HCT116 (cell line): ENCODE data around the gene HMCES. TPM values are rescaled to one million over a fixed set of nuclear protein-coding genes. Genes with fewer than 3 reads are reported as not detected.

Experiments
- ATAC-seq: fragments of 200-7000 bp; cut with Tn5 transposase; 2 replicates; pipeline ENCODE4 v1.9.1; 2020; ENCODE audit warnings: mild to moderate bottlenecking, moderate library complexity
- BruUV-seq: library from RNA; stranded (reverse); fragments of 400-500 nt; replicated peaks from 2 replicates; lab custom pipeline; 2021; lab: Mats Ljungman, UMichigan
- CTCF ChIA-PET: fragments of 300-600 bp; sonication (Branson Sonifier 250); formaldehyde crosslinking; loops from one replicate; lab custom pipeline; 2021; ENCODE audit warnings: antibody characterized with exemption; lab: Charles Lee
- POLR2A ChIA-PET: fragments of 300-600, 350-600 bp; sonication (Branson Sonifier 250); formaldehyde crosslinking; loops from one replicate; lab custom pipeline; 2021; ENCODE audit warnings: antibody characterized with exemption; lab: Charles Lee
- RAD21 ChIA-PET, 2 experiments: fragments of 300-600 bp; sonication (Branson Sonifier 250); formaldehyde crosslinking; loops; one replicate each; lab custom pipeline; 2023; ENCODE audit warnings: low total read pairs in 2 of 2; ENCODE audit not compliant: uncharacterized antibody in 2 of 2, unreplicated experiment in 2 of 2, low non-redundant PET in 1 of 2; lab: Charles Lee
- DNase-seq: peaks from one replicate; pipeline ENCODE4 v3.0.0-alpha.2; 2010; ENCODE audit warnings: low read depth, low spot score
- H2AFZ ChIP-seq: fragments of 200-600 bp; shearing (Covaris generic), sonication (generic); 2 replicates; pipeline ENCODE4 v1.6.1; 2017; ENCODE audit warnings: low read depth, mixed run types, mixed read lengths, antibody characterized with exemption, low read length; ENCODE audit not compliant: poor library complexity, severe bottlenecking
- H3K27ac ChIP-seq: 2 replicates; pipeline ENCODE4 v1.5.1; 2012; ENCODE audit warnings: low read depth, low read length
- H3K27me3 ChIP-seq: fragments of 200-600 bp; sonication (generic); 2 replicates; pipeline ENCODE4 v1.6.1; 2016; ENCODE audit warnings: mixed run types, low read length, mixed read lengths; ENCODE audit not compliant: insufficient read depth
- H3K36me3 ChIP-seq, 2 experiments: fragments of 200-500 bp in 1 of 2; fragments of 200-600 bp in 1 of 2; sonication (Bioruptor generic) in 1 of 2; sonication (generic) in 1 of 2; 2 replicates each; pipeline versions ENCODE4 v1.5.1 to v1.6.1; 2014 to 2016; ENCODE audit warnings: low read length in 2 of 2, inconsistent platforms in 1 of 2, mixed read lengths in 1 of 2, mixed run types in 1 of 2; ENCODE audit not compliant: insufficient read depth in 2 of 2, control insufficient read depth in 1 of 2
- H3K4me1 ChIP-seq, 2 experiments: fragments of 200-600 bp in 1 of 2; sonication (generic) in 1 of 2; 2 replicates each; pipeline versions ENCODE4 v1.5.1 to v1.6.1; 2012 to 2017; ENCODE audit warnings: low read length in 2 of 2, inconsistent platforms in 1 of 2, mild to moderate bottlenecking in 1 of 2, mixed read lengths in 1 of 2, mixed run types in 1 of 2, moderate library complexity in 1 of 2; ENCODE audit not compliant: insufficient read depth in 2 of 2, control insufficient read depth in 1 of 2
- H3K4me2 ChIP-seq: fragments of 200-600 bp; sonication (generic); 2 replicates; pipeline ENCODE4 v1.6.1; 2017; ENCODE audit warnings: mixed run types, low read length, mixed read lengths
- H3K4me3 ChIP-seq, 2 experiments: fragments of 200-600 bp in 1 of 2; sonication (generic) in 1 of 2; replicated peaks in 1 of 2; 2 replicates each; pipeline ENCODE4 v1.5.1; 2011 to 2016; ENCODE audit warnings: low read length in 2 of 2, control low read depth in 1 of 2, low read depth in 1 of 2, mild to moderate bottlenecking in 1 of 2, mixed read lengths in 1 of 2, mixed run types in 1 of 2
- H3K79me2 ChIP-seq: fragments of 200-600 bp; sonication (generic); 2 replicates; pipeline ENCODE4 v1.6.1; 2017; ENCODE audit warnings: mild to moderate bottlenecking, mixed run types, low read length, moderate library complexity, mixed read lengths; ENCODE audit not compliant: insufficient read depth
- H3K9ac ChIP-seq: fragments of 200-600 bp; sonication (generic); 2 replicates; pipeline ENCODE4 v1.6.1; 2016; ENCODE audit warnings: low read length, mixed read lengths
- H3K9me2 ChIP-seq: fragments of 200-600 bp; sonication (generic), shearing (Covaris generic); 2 replicates; pipeline ENCODE4 v1.6.1; 2017; ENCODE audit warnings: mixed run types, mild to moderate bottlenecking, moderate library complexity; ENCODE audit not compliant: insufficient read depth
- H3K9me3 ChIP-seq, 2 experiments: fragments of 200-500 bp in 1 of 2; fragments of 200-600 bp in 1 of 2; sonication (Bioruptor generic) in 1 of 2; sonication (generic) in 1 of 2; 2 replicates each; pipeline ENCODE4 v1.6.1; 2014 to 2017; ENCODE audit warnings: low read length in 2 of 2, mixed read lengths in 2 of 2, inconsistent platforms in 1 of 2, low read depth in 1 of 2, mild to moderate bottlenecking in 1 of 2, mixed run types in 1 of 2, moderate library complexity in 1 of 2; ENCODE audit not compliant: control insufficient read depth in 1 of 2, insufficient read depth in 1 of 2
- H4K20me1 ChIP-seq: fragments of 200-600 bp; sonication (generic), shearing (Covaris generic); 2 replicates; pipeline ENCODE4 v1.6.1; 2017; ENCODE audit warnings: mixed run types, mild to moderate bottlenecking, moderate library complexity; ENCODE audit not compliant: insufficient read depth
- CEBPB ChIP-seq: IDR thresholded peaks from 2 replicates; pipeline ENCODE4 v1.6.1; 2012; ENCODE audit warnings: low read depth
- EZH2 ChIP-seq: fragments of 200-600 bp; sonication (generic); IDR thresholded peaks from 2 replicates; pipeline ENCODE4 v1.6.1; 2017; ENCODE audit warnings: antibody characterized with exemption, mixed run types
- EZH2phosphoT487 ChIP-seq: fragments of 200-600 bp; IDR thresholded peaks from 2 replicates; pipeline ENCODE4 v1.6.1; 2018; ENCODE audit warnings: antibody characterized with exemption, borderline replicate concordance
- FOSL1 ChIP-seq: IDR thresholded peaks from 2 replicates; pipeline ENCODE4 v1.6.1; 2012; ENCODE audit warnings: low read depth
- POLR2AphosphoS5 ChIP-seq: IDR thresholded peaks from 2 replicates; pipeline ENCODE4 v1.6.1; 2011; ENCODE audit warnings: mild to moderate bottlenecking, low read depth, low read length, moderate library complexity
- SIN3A ChIP-seq: IDR thresholded peaks from 2 replicates; pipeline ENCODE4 v1.6.1; 2012; ENCODE audit warnings: low read depth
- SP1 ChIP-seq: IDR thresholded peaks from 2 replicates; pipeline ENCODE4 v1.6.1; 2012; ENCODE audit warnings: low read depth
- TCF7L2 ChIP-seq: IDR thresholded peaks from 2 replicates; pipeline ENCODE4 v1.7.0; 2011; ENCODE audit warnings: borderline replicate concordance, inconsistent platforms; ENCODE audit not compliant: insufficient read depth, insufficient read length; ENCODE audit errors: extremely low read depth
- ZNF274 ChIP-seq: fragments of 200-500 bp; sonication (Bioruptor generic); IDR thresholded peaks from 2 replicates; pipeline ENCODE4 v1.6.1; 2014; ENCODE audit warnings: mild to moderate bottlenecking, low read depth, low read length, inconsistent platforms
- intact Hi-C: fragments of 100-400 bp; cut with micrococcal nuclease; formaldehyde crosslinking; loops from 2 replicates; pipeline ENCODE4 v1.10.0; 2022
- total RNA-seq: library from RNA; stranded (reverse); gene quantifications from one replicate; pipeline ENCODE4 v1.2.1, GENCODE V29; 2021; ENCODE audit not compliant: unreplicated experiment
- TF ChIP-seq, protein P1 (sequence below): IDR thresholded peaks from 2 replicates; pipeline ENCODE4 v1.6.1; 2012; ENCODE audit warnings: low read depth
- TF ChIP-seq, protein P2 (sequence below): IDR thresholded peaks from 2 replicates; pipeline ENCODE4 v1.6.1; 2012

Gene HMCES
- total RNA-seq, 1 experiment from 2014 or later = 78.9 TPM

DNA sequence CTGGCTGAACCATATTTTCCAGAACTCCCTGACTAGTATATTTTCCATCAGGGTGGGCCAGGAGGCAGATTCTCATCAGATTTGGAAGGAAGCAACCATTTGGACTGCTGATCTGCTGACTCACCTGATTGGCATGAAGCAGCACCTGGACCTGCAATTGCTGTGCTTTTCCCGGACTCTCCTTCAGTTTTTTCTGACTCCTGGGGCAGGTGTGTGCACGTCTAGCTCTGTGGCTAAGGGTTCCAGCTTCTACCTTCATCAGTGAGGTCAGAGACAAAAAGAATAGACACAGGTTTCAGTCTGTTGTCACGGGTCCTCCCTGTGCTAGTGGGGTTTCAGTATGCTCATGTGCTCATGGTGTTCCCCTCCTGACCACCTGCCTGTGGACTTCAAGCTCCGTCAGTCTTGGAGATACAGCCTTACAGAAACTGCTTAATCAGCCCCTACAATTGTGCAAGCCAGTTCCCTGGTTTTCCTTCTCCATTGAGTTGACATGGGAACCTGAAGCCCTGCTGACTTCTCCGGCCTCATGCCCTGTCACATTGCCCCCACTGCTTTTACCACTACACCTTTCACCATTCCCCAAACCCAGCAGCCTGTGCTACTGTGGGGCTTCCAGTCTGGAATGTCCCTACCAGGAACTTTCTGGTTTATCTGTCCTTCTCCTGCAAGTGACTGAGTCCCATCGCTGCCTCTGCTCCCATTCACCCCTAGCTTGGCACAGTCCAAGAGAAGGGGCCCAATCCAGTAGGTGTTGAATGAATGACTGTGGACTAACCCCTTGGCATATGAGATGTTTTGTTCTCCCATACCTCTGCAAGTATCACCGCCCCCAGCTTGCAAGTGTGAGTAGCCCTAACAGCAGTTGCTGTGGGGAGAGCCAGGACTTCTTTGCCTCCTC lies 31.7 kb downstream of the HMCES start:
- H3K27me3 ChIP-seq = no peaks in the 10 kb centered on the region

DNA sequence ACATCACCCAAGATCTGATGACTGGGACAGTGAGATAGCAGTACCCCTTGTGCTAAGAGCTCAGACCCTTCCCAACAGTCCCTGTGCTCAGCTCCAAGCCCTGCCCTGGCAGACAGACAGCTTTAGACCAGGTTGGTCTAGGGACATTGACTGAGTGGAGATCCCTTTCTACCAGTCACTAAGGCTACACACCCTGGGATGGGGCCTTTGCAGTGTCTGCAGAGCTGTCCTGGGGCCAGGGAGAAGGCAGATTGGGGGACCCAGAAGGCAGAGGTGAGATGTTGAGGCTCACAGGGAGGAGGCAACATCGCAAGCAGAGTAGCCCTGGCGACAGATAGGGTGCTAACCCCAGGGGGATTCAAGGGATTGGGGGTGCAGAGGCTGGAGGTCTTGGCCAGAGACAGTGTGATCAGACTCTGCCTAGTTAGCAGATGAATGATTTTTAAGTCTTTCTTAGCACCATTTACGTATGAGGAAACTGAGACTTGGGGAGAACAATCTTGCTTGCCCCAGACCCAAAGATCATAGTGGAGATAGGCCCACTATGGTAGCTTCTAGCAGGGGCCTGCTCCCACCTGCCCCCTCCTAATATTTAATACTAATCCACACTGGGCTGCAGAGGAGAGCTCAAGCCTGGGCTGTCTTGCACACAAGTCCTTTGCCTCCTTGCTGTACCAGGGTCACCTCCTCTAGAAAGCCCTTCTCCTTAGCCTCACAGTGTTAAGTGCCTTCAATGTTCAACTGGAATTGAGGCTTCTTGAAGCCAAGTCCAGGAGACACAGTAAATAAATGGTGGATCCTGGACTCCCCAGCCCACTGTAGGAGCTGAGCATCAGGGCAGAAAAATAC lies 32.6 kb downstream of the HMCES start:
- Histone ChIP-seq H3K9ac (no peak overlapping the region), H3K27me3 (no peaks in the 10 kb centered on the region), H3K9me3 (no peaks in the 10 kb centered on the region), H3K27ac (no peak overlapping the region), H3K4me3 (no peak overlapping the region), H3K4me1 (peaks cover 14 to 25% of the 10 kb centered on the region in 2 experiments), H3K36me3 (no peaks in the 10 kb centered on the region), H2AFZ (no peak overlapping the region), H3K79me2 (peaks cover 7% of the 10 kb centered on the region; the same call in 1 of the 2 replicates), H3K4me2 (no peak overlapping the region), H4K20me1 (no peaks in the 10 kb centered on the region), H3K9me2 (no peaks in the 10 kb centered on the region)
- no peak for DNase-seq
- intact Hi-C loops = no loop called here
- no peak for ATAC-seq
- ChIA-PET POLR2A (no interaction called here), CTCF (interaction anchor here (1.1 kb wide), 1 partner anchor 13 kb away, joined by 3 read pairs; no protein-coding TSS in a partner anchor), RAD21 (interaction anchor here in 1 of 2 experiments (0.6 kb wide), 1 partner anchor 341 kb away, joined by 4 read pairs; no protein-coding TSS in a partner anchor)
- BruUV-seq = no TSS peak
- no peak for TF ChIP-seq SIN3A
- TF ChIP-seq EZH2 = no peak
- TF ChIP-seq, protein P1, sequence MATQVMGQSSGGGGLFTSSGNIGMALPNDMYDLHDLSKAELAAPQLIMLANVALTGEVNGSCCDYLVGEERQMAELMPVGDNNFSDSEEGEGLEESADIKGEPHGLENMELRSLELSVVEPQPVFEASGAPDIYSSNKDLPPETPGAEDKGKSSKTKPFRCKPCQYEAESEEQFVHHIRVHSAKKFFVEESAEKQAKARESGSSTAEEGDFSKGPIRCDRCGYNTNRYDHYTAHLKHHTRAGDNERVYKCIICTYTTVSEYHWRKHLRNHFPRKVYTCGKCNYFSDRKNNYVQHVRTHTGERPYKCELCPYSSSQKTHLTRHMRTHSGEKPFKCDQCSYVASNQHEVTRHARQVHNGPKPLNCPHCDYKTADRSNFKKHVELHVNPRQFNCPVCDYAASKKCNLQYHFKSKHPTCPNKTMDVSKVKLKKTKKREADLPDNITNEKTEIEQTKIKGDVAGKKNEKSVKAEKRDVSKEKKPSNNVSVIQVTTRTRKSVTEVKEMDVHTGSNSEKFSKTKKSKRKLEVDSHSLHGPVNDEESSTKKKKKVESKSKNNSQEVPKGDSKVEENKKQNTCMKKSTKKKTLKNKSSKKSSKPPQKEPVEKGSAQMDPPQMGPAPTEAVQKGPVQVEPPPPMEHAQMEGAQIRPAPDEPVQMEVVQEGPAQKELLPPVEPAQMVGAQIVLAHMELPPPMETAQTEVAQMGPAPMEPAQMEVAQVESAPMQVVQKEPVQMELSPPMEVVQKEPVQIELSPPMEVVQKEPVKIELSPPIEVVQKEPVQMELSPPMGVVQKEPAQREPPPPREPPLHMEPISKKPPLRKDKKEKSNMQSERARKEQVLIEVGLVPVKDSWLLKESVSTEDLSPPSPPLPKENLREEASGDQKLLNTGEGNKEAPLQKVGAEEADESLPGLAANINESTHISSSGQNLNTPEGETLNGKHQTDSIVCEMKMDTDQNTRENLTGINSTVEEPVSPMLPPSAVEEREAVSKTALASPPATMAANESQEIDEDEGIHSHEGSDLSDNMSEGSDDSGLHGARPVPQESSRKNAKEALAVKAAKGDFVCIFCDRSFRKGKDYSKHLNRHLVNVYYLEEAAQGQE = no peak
- no peak for TF ChIP-seq CEBPB
- no peak for TF ChIP-seq EZH2phosphoT487
- TF ChIP-seq, protein P2, sequence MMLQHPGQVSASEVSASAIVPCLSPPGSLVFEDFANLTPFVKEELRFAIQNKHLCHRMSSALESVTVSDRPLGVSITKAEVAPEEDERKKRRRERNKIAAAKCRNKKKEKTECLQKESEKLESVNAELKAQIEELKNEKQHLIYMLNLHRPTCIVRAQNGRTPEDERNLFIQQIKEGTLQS = no peak
- no peak for TF ChIP-seq ZNF274
- TF ChIP-seq SP1 = no peak

More for the DNA sequence above, 31.7 kb downstream of the HMCES start:
- H3K9me3 ChIP-seq = no peaks in the 10 kb centered on the region
- CTCF ChIA-PET = interaction anchor here (1.1 kb wide), 1 partner anchor 14 kb away, joined by 3 read pairs; no protein-coding TSS in a partner anchor
- ATAC-seq (no peak), DNase-seq (no peak)
- H3K9ac ChIP-seq = no peak overlapping the region; the same call in 1 of the 2 replicates
- TF ChIP-seq EZH2phosphoT487 (no peak), POLR2AphosphoS5 (no peak), SIN3A (no peak), FOSL1 (no peak), TCF7L2 (no peak)
- intact Hi-C loops = no loop called here
- no peak overlapping the region for H2AFZ ChIP-seq
- BruUV-seq = no TSS peak
- H3K27ac ChIP-seq = no peak overlapping the region; the same call in 1 of the 2 replicates
- RAD21 ChIA-PET = interaction anchor here in 1 of 2 experiments (0.6 kb wide), 1 partner anchor 340 kb away, joined by 4 read pairs; no protein-coding TSS in a partner anchor
- POLR2A ChIA-PET = no interaction called here
- no peaks in the 10 kb centered on the region for H3K36me3 ChIP-seq
- H3K4me2 ChIP-seq = peak overlapping the region; percentile 38; the same call in 1 of the 2 replicates
- H4K20me1 ChIP-seq = no peaks in the 10 kb centered on the region
- no peaks in the 10 kb centered on the region for H3K9me2 ChIP-seq
- H3K4me3 ChIP-seq = no peak overlapping the region; a peak in 1 of 4 replicates
- H3K79me2 ChIP-seq = peaks cover 4% of the 10 kb centered on the region; the same call in 1 of the 2 replicates
- H3K4me1 ChIP-seq = peaks cover 14 to 25% of the 10 kb centered on the region in 2 experiments
